Breast epithelium (tissue), 4 donors: ENCODE results near the gene TMC5. TPM values are rescaled to one million over a fixed set of nuclear protein-coding genes. Genes with fewer than 3 reads are reported as not detected.

Experiments
- DNase-seq, 2 donors: peaks; one replicate each; pipeline ENCODE4 v3.0.0-alpha.2; 2019; ENCODE audit warnings: low spot score in 2 of 2
- H3K27ac ChIP-seq, 2 donors: fragments of 200-600 bp; sonication (generic) in 1 of 2; one replicate each; pipeline ENCODE4 v1.5.1; 2016 to 2019; ENCODE audit warnings: mild to moderate bottlenecking in 1 of 2
- H3K27me3 ChIP-seq, 2 donors: fragments of 200-600 bp; sonication (generic) in 1 of 2; one replicate each; pipeline versions ENCODE4 v1.5.1 to v1.6.0; 2017 to 2019; ENCODE audit warnings: control low read depth in 1 of 2, mild to moderate bottlenecking in 1 of 2
- H3K36me3 ChIP-seq: fragments of 200-600 bp; one replicate; pipeline ENCODE4 v1.5.1; 2019
- H3K4me1 ChIP-seq, 2 donors: fragments of 200-600 bp; sonication (generic); one replicate each; pipeline ENCODE4 v1.5.1; 2016 to 2019; ENCODE audit warnings: control low read depth in 1 of 2
- H3K4me3 ChIP-seq, 3 donors: fragments of 200-600 bp; sonication (generic); 1 replicate in 2 of 3; 2 replicates in 1 of 3; pipeline ENCODE4 v1.5.1; 2016 to 2019; ENCODE audit warnings: mild to moderate bottlenecking in 3 of 3, moderate library complexity in 2 of 3
- H3K9me3 ChIP-seq, 2 donors: fragments of 200-600 bp; sonication (generic) in 1 of 2; one replicate each; pipeline ENCODE4 v1.5.1; 2016 to 2019; ENCODE audit warnings: control low read depth in 1 of 2
- POLR2A ChIP-seq: fragments of 450-650 bp; IDR thresholded peaks from one replicate; pipeline ENCODE4 v1.6.1; 2016; ENCODE audit warnings: antibody characterized with exemption, mild to moderate bottlenecking, moderate library complexity
- POLR2AphosphoS5 ChIP-seq, 3 donors: sonication (generic); formaldehyde crosslinking; IDR thresholded peaks; one replicate each; pipeline ENCODE4 v1.6.1; 2017; ENCODE audit warnings: antibody characterized with exemption in 3 of 3
- intact Hi-C: fragments of 100-400 bp; cut with DNase I; formaldehyde crosslinking; loops from one replicate; pipeline ENCODE4 v1.15.1; 2023; ENCODE audit warnings: low total_unique reads
- total RNA-seq, 3 donors: library from RNA; depleted of rRNA; stranded (reverse); fragments of >200 nt; gene quantifications; one replicate each; pipeline ENCODE4 v1.1.0, GENCODE V29; 2016
- TF ChIP-seq, protein P1 (sequence below), 3 donors: fragments of 450-650 bp; IDR thresholded peaks; one replicate each; pipeline ENCODE4 v1.5.1; 2016 to 2017; ENCODE audit warnings: antibody characterized with exemption in 3 of 3, mild to moderate bottlenecking in 3 of 3, moderate library complexity in 3 of 3

TMC5 gene
- total RNA-seq, 3 donors from 2014 or later: under 0.01 to 40.3 (median 28.8) TPM

DNA sequence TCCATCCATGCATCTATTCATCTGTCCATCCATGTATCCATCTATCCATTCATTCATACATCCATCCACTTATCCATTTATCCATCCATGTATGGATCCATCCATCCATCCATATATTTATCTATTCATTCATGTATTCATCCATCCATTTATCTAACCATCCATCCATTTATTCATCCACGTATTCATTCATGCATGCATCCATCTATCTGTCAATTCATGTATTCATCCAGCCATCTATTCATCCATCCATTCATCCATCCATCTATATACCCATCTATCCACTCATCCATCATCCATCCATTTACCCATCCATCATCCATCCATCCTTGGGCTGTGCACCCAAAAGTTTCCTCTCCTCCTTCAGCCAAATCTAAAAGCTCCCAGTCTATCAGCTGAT lies 60.8 kb downstream of the TMC5 start:
- Histone ChIP-seq H3K4me1 (no peaks in the 10 kb centered on the region), H3K27ac (peak overlapping the region in 1 of 2 donors; percentile 23), H3K27me3 (no peaks in the 10 kb centered on the region), H3K36me3 (no peaks in the 10 kb centered on the region), H3K4me3 (no peak overlapping the region), H3K9me3 (no peaks in the 10 kb centered on the region)
- intact Hi-C loops: no loop called here
- no peak for DNase-seq
- TF ChIP-seq POLR2AphosphoS5 (IDR thresholded peaks at IDR 0.05): no peak
- TF ChIP-seq, protein P1, sequence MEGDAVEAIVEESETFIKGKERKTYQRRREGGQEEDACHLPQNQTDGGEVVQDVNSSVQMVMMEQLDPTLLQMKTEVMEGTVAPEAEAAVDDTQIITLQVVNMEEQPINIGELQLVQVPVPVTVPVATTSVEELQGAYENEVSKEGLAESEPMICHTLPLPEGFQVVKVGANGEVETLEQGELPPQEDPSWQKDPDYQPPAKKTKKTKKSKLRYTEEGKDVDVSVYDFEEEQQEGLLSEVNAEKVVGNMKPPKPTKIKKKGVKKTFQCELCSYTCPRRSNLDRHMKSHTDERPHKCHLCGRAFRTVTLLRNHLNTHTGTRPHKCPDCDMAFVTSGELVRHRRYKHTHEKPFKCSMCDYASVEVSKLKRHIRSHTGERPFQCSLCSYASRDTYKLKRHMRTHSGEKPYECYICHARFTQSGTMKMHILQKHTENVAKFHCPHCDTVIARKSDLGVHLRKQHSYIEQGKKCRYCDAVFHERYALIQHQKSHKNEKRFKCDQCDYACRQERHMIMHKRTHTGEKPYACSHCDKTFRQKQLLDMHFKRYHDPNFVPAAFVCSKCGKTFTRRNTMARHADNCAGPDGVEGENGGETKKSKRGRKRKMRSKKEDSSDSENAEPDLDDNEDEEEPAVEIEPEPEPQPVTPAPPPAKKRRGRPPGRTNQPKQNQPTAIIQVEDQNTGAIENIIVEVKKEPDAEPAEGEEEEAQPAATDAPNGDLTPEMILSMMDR (IDR thresholded peaks at IDR 0.05): no peak
- no peak for TF ChIP-seq POLR2A

DNA sequence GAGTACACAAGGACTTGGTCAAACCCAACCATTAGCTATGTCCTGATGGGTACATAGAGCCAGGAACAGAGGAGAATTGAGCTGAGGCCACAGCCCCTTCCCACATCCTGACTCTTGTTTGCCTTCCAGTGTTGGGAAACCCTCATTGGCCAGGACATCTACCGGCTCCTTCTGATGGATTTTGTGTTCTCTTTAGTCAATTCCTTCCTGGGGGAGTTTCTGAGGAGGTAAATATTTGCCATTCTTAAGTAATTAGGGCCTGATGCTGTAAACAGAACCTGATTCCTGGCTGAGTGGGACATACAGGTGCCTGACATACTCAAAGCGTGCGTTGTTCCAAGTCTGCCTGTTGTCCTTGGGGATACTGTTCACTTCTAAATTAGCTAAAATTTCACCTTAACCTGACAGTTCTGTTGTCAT lies 61.6 kb downstream of the TMC5 start:
- Histone ChIP-seq H3K36me3 (no peaks in the 10 kb centered on the region), H3K4me3 (no peak overlapping the region), H3K27ac (peak overlapping the region in 1 of 2 donors; percentile 35), H3K4me1 (no peaks in the 10 kb centered on the region), H3K9me3 (no peaks in the 10 kb centered on the region), H3K27me3 (no peaks in the 10 kb centered on the region)
- no peak for TF ChIP-seq POLR2AphosphoS5 (IDR thresholded peaks at IDR 0.05)
- TF ChIP-seq, protein P1 (IDR thresholded peaks at IDR 0.05): no peak
- no peak for TF ChIP-seq POLR2A
- intact Hi-C loops: no loop called here
- DNase-seq: no peak

DNA sequence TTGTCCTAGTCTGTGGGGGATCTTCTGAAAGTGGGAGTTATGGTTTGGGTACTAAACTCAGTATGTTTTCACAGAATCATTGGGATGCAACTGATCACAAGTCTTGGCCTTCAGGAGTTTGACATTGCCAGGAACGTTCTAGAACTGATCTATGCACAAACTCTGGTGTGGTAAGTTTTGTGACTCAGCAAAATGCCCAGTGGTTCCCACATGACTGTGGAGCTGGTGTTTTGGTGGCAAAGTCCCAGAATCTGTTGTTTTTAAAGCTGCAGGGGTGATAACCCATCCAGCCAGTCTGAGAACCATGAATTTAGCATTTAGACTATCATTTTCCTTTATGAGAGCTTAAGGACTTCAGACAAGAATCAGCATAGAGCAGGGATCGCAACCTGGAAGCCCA lies 63.6 kb downstream of the TMC5 start:
- Histone ChIP-seq H3K4me1 (no peaks in the 10 kb centered on the region), H3K27ac (no peak overlapping the region), H3K27me3 (no peaks in the 10 kb centered on the region), H3K36me3 (no peaks in the 10 kb centered on the region), H3K9me3 (no peaks in the 10 kb centered on the region), H3K4me3 (no peak overlapping the region)
- TF ChIP-seq POLR2A (no peak), POLR2AphosphoS5 (IDR thresholded peaks at IDR 0.05) (no peak)
- TF ChIP-seq, protein P1 (IDR thresholded peaks at IDR 0.05): no peak
- intact Hi-C loops: no loop called here
- DNase-seq: no peak

- DNase-seq: no peak
- intact Hi-C loops: no loop called here
- no peak overlapping the region for H3K4me3 ChIP-seq
- H3K4me1 ChIP-seq: no peaks in the 10 kb centered on the region
- no peaks in the 10 kb centered on the region for H3K27me3 ChIP-seq
- H3K27ac ChIP-seq: no peak overlapping the region
- TF ChIP-seq POLR2A (no peak), POLR2AphosphoS5 (IDR thresholded peaks at IDR 0.05) (no peak)
- TF ChIP-seq, protein P1 (IDR thresholded peaks at IDR 0.05): no peak
- no peaks in the 10 kb centered on the region for H3K36me3 ChIP-seq
- H3K9me3 ChIP-seq: no peaks in the 10 kb centered on the region
Measured at GRCh38 chr16:19481769-19482168, 64.1 kb downstream of the TMC5 start.

- no peaks in the 10 kb centered on the region for H3K9me3 ChIP-seq
- TF ChIP-seq POLR2AphosphoS5 (IDR thresholded peaks at IDR 0.05): no peak
- TF ChIP-seq POLR2A: no peak
- TF ChIP-seq, protein P1 (IDR thresholded peaks at IDR 0.05): no peak
- DNase-seq: no peak
- no peak overlapping the region for H3K4me3 ChIP-seq
- H3K27me3 ChIP-seq: no peaks in the 10 kb centered on the region
- no peak overlapping the region for H3K27ac ChIP-seq
- H3K4me1 ChIP-seq: no peaks in the 10 kb centered on the region
- no peaks in the 10 kb centered on the region for H3K36me3 ChIP-seq
- intact Hi-C loops: no loop called here
Measured at GRCh38 chr16:19482291-19482690, 64.6 kb downstream of the TMC5 start.
